DND-41 (cell line): ENCODE measurements around the gene ZNF621.

Source experiments
- CTCF ChIP-seq: IDR thresholded peaks from 2 replicates; pipeline ENCODE4 v1.5.1; 2012; ENCODE audit warnings: borderline replicate concordance, low read length, moderate library complexity, mild to moderate bottlenecking; ENCODE audit not compliant: poor library complexity, severe bottlenecking; ENCODE audit errors: extremely low read depth
- EZH2 ChIP-seq: IDR thresholded peaks from 3 replicates; pipeline ENCODE4 v1.6.1; 2012; ENCODE audit warnings: borderline replicate concordance, low read depth, mild to moderate bottlenecking, moderate library complexity, low read length, inconsistent platforms; ENCODE audit not compliant: severe bottlenecking

- TF ChIP-seq CTCF (no peak), EZH2 (no peak)
Observed at GRCh38 chr3:40583691-40584090, 58.9 kb downstream of the ZNF621 start.
